Omental fat pad (tissue), 4 donors: Measurements from ENCODE around the gene ATP9A. TPM values are rescaled to one million over a fixed set of nuclear protein-coding genes. Genes with fewer than 3 reads are reported as not detected.

ENCODE experiments used
- ATAC-seq: fragments of 150-250 bp; one replicate; pipeline ENCODE4 v1.9.1; 2016; ENCODE audit warnings: mild to moderate bottlenecking, moderate library complexity; ENCODE audit not compliant: low FRiP score
- DNase-seq: peaks from one replicate; pipeline ENCODE4 v3.0.0-alpha.2; 2019; ENCODE audit warnings: low spot score
- CTCF ChIP-seq, 3 donors: fragments of 450-650 bp; IDR thresholded peaks; one replicate each; pipeline ENCODE4 v1.5.1; 2016 to 2017; ENCODE audit warnings: antibody characterized with exemption in 3 of 3, mild to moderate bottlenecking in 3 of 3, moderate library complexity in 2 of 3
- total RNA-seq, 4 donors: library from RNA; depleted of rRNA; stranded (reverse); fragments of >200 nt; gene quantifications; one replicate each; pipeline ENCODE4 v1.1.0, GENCODE V29; 2016

The ATP9A gene
- total RNA-seq, 4 donors from 2014 or later: 16.7 to 129 (median 55.0) TPM

GRCh38 chr20:51596668-51597388 lies 171.4 kb downstream of the ATP9A start:
- DNase-seq: no peak
- TF ChIP-seq CTCF (IDR thresholded peaks at IDR 0.05): no peak
- ATAC-seq: no peak

GRCh38 chr20:51595744-51596143 lies 172.4 kb downstream of the ATP9A start:
- TF ChIP-seq CTCF (IDR thresholded peaks at IDR 0.05): no peak
- DNase-seq (no peak), ATAC-seq (peak; percentile 39)

GRCh38 chr20:51595058-51595532 lies 173.1 kb downstream of the ATP9A start:
- peak in 2 of 3 donors; percentile 59 to 86 for TF ChIP-seq CTCF (IDR thresholded peaks at IDR 0.05)
- ATAC-seq: peak; percentile 93
- DNase-seq: peak; percentile 65

GRCh38 chr20:51594236-51595057 lies 173.7 kb downstream of the ATP9A start:
- no peak for TF ChIP-seq CTCF (IDR thresholded peaks at IDR 0.05)
- DNase-seq (no peak), ATAC-seq (no peak)

- no peak for ATAC-seq
- TF ChIP-seq CTCF (IDR thresholded peaks at IDR 0.05): no peak
- no peak for DNase-seq
These were observed 174.6 kb downstream of the ATP9A start for GRCh38 chr20:51593584-51593983.

GRCh38 chr20:51592564-51592963 lies 175.6 kb downstream of the ATP9A start:
- no peak for TF ChIP-seq CTCF (IDR thresholded peaks at IDR 0.05)
- DNase-seq (no peak), ATAC-seq (no peak)
